HG02884 (cell line): ENCODE results near the gene OR1N1.
"Not testable (repeated sequence)": the region's sequence is repeated elsewhere in the genome, so short reads cannot be mapped to it uniquely, and the experiment has no call there.

Experiments used
- ATAC-seq: cut with Tn5 transposase; IDR thresholded peaks from one replicate; pipeline ENCODE4 v1.9.1; 2021; ENCODE audit warnings: mild to moderate bottlenecking, moderate library complexity; ENCODE audit not compliant: unreplicated experiment

OR1N1 gene, protein sequence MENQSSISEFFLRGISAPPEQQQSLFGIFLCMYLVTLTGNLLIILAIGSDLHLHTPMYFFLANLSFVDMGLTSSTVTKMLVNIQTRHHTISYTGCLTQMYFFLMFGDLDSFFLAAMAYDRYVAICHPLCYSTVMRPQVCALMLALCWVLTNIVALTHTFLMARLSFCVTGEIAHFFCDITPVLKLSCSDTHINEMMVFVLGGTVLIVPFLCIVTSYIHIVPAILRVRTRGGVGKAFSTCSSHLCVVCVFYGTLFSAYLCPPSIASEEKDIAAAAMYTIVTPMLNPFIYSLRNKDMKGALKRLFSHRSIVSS

DNA sequence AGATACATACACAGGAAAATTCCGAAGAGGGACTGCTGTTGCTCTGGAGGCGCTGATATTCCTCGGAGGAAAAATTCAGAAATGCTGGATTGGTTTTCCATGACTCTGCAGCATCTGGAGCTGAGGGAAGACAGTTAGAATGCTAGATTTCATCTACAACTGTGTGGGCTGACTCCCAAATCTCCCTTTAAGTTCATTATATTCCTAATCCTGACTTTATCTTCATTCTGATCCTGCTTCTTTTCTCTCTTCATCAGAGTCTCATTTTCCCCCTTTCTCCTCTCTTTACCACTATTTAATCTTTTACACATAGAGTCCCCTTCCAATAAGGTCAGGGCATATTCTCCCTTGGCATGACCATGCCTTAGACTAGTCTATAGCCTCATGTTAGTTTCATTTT, at the start of gene OR1N1:
Gene OR1N1, minus strand, starts transcription at position 101 of the 400 bp plus-strand sequence. Its CDS starts 0 bp downstream, at position 101.
- ATAC-seq, result no peak

DNA sequence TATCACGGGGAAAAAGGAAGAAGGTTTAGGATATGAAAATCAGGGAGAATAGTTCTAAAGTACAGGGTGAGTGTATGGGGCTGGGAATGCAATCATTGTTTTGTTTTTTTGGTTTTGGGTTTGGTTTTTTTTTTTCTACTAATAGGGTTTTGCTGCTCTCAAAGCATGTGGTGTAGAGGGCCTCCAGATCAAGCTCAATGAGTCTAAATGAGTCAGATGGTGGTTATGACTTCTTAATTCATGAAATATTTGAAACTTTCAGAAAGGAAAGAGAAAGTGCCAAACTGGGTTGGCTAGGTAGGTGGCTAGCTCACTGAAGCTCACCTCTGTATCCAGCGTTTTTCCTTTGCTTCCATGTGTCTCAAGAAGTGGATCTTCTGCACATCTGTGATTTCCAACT, 45.4 kb upstream of the OR1N1 start:
- no peak for ATAC-seq

DNA sequence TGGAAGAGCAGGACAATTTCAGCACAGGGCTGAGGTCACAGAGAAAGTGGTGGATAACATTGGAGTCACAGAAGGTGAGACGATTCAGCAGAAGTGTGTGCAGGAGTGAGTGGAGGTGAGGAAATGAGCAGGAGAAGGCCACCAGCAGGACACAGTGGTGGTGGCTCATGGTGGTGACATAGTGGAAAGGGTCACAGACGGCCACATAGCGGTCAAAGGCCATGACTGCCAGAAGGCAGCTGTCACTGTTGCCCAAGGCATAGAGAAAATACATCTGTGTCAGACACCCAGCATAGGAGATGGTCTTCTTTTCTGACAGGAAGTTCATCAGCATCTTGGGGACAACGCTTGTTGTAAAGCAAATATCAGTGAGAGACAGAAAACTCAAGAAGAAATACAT, 40.8 kb upstream of the OR1N1 start:
- no peak for ATAC-seq

DNA sequence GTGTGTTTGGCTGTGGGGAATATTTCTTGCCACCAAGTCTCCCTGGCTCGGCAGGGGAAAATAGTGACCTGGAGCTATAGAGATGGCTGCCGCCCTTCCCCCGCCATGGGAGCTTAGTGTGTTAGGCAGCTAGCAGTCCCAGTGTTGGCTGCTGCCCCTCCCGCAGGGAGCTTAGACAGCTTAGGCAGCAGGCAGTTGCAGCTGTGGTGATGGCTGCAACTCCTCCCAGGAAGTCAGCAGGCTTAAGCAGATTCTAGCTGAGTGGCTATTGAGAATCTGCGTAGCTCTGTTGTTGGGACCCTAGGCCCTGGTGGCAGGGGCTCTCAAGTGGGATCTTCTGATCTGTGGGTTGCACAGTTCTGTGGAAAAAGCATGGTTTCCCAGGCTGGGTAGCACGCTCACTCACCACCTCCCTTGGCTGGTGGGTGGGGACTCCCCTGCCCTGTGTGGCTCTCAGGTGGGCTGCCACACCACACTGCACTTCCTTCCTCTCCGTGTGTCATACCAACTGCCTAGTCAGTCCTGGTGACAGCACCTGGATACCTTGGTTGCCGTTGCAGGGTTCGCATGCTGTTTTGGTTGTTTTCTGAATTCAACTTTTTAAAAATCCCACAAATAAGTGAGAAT, 35.2 kb upstream of the OR1N1 start:
- ATAC-seq, result no peak

DNA sequence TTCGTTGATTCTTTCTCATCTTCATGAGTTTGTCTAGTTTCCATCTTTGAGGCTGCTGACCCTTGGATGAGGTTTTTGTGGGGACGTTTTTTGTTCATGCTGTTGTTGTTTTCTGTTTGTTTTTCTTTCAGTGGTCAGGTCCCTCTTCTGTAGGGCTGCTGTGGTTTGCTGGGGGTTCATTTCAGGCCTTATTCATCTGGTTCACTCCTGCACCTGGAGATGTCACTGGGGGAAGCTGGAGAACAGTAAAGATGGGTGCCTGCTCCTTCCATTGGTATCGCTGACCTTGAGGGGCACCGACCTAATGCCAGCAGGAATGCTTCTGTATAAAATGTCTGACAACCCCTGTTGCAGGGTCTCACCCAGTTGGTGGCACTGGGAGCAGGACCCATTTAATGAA, 34.4 kb upstream of the OR1N1 start:
- no peak for ATAC-seq

DNA sequence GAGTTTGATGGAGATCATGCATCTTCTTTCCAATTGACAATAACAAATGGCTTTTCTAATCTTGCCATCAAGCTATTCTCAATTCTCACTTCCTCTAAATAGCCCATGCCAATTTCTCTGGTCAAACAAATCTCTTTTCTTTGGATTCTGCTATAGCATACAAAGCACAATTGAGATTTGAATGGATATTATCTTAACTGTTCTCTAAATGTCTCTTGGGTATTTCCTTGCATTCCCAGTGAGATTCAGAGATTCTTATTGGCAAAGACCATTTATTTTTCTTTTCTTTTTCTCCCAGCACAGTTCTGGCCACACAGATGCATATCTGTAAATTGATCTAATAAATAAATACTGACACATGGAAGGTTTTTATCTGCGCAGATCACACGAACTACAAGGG, 25.7 kb upstream of the OR1N1 start, which contains the start of gene OR1N2:
Gene OR1N2, plus strand, starts transcription at position 301 of the 400 bp plus-strand sequence. CDS start 100 bp downstream, outside the sequence.
- ATAC-seq, result no peak

DNA sequence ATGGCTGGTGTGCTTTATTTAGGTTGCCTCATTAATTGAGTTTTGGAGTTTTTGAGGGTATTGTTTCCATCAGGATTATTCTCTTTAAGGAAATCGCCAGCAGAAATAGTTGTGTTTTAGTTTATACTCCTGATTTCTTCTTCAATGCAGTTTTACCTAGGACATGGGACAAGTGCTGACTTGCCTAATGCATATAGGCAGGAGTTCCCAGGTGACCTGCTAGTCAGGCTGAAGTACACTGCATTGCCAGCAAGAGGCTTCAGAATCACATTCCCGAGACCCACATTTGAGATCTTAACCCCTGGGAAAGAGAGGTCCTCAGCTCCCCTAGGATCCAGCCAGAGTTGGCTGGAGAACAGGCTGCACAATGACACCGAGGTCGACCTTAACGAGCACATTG, 24.3 kb upstream of the OR1N1 start:
- no peak for ATAC-seq

DNA sequence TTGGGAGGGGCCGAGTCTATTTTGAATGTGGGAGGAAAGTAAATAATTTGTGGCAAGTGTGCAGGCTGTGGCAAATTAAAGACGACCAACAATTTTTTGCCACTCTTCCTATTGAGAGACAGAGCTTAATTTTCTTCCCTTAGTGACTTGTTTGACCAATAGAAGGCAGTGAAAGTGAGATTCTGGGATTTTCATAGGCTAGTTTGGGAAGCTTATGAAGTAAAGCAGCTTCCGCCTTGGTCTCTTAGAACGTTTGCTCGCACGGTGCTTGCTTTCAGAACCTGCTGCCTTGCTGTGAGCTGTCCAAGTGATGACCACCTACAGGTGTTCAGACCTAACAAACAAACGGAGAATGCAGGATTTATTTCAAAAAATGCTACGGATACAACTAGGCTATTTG, 19.1 kb upstream of the OR1N1 start:
- no peak for ATAC-seq

DNA sequence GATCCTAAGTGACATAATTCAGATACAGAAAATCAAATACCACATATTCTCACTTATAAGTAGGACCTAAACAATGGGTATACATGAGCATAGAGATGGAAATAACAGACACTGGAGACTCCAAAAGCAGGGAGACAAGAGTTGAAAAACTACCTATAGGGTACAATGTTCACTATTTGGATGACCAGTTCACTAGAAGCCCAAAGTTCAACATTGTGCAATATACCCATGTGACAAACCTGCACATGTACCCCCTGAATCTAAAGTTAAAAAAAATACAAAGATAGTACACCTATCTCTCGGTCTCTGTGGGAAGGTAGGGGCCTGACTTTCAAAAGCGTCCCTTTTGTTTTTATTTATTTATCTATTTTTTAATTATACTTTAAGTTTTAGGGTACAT, 11.7 kb upstream of the OR1N1 start:
- no peak for ATAC-seq

DNA sequence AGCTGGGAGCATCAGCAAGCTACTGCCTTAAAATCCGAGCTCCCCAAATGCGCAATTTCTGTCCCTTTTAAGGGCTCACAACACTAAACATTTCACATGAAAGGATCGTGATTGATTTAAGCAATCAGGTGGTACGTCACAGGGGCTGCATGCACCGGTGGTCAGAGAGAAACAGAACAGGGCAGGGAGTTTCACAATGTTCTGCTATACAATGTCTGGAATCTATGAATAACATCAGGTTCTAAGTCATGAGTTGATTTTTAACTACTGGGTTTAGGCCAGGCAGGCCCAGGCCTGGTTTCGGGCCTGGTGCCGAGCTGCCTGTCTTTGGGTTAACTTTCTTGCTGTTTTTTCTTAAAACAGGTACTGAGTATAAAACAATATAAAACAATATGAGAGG, 10.0 kb upstream of the OR1N1 start:
- ATAC-seq, result not testable (repeated sequence)

DNA sequence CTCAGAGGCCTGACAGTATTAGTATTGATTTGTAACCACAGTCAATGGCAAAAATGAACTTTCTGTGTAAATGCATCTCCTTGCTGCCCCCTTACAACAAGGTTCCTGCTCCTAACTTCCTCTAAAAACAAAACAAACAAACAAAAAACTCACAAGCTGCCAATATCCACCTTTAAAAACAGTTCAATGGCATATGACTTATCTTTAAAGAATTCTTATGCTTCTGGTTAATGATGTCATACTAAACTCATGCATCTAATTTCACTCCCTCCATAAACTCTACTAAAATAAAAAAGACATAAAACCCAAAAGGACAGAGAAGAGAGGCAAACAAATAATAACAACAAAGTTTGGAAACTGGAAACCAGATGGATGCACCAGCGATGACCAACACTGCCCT, 9.0 kb upstream of the OR1N1 start:
- ATAC-seq, result no peak

DNA sequence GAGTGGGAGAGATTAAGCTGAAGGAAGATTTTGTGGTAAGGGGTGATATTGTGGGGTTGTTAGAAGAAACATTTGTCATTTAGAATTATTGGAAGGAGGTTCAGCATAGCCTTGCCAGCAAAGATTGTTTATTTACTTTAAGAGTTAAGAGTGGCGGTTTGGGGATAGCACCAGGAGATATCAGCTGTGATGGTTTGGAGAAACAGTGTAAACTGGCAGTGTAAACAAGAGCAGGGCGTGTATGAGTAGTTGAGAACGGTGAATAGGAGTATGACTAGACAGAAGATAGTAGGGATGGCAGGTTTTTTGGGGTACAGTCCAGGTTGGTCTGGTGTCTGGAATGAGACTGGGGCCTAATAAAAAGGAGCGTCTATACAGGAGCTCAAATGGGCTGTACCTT, 4.1 kb upstream of the OR1N1 start:
- ATAC-seq, result not testable (repeated sequence)

DNA sequence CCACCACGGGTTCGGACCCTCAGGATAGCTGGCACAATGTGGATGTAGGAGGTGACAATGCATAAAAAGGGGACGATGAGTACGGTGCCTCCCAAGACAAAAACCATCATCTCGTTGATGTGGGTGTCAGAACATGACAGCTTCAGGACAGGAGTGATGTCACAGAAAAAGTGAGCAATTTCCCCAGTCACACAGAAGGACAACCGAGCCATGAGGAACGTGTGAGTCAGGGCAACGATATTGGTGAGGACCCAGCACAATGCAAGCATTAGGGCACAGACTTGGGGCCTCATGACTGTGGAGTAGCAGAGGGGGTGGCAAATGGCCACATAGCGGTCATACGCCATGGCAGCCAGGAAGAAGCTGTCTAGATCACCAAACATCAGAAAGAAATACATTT, 491 bp downstream of the OR1N1 start:
- ATAC-seq, result no peak

DNA sequence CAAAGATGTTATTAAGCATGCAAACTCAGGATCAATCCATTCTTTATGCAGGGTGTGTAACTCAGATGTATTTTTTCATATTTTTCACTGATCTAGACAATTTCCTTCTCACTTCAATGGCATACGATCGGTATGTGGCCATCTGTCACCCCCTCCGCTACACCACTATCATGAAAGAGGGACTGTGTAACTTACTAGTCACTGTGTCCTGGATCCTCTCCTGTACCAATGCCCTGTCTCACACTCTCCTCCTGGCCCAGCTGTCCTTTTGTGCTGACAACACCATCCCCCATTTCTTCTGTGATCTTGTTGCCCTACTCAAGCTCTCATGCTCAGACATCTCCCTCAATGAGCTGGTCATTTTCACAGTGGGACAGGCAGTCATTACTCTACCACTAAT, 7.7 kb downstream of the OR1N1 start:
- no peak for ATAC-seq

DNA sequence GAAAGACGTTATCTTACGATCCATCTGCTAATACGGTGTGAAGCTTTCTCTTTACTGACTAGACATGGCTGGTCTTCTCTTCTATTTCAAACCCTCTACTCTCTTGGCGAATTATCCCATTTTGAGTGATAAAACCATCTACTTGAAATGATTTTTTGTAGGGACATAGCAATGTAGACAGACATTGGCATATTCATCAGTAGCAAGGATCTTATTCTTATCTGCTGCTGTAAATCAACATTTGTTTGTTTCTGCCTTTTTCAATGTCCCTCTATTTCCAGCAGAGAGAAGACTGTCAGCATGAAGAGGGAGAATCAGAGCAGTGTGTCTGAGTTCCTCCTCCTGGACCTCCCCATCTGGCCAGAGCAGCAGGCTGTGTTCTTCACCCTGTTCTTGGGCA, 8.3 kb downstream of the OR1N1 start, which contains the start of gene OR1J4:
Gene OR1J4, plus strand, starts transcription at position 301 of the 400 bp plus-strand sequence. Its CDS starts 0 bp downstream, at position 301.
- ATAC-seq, result no peak

DNA sequence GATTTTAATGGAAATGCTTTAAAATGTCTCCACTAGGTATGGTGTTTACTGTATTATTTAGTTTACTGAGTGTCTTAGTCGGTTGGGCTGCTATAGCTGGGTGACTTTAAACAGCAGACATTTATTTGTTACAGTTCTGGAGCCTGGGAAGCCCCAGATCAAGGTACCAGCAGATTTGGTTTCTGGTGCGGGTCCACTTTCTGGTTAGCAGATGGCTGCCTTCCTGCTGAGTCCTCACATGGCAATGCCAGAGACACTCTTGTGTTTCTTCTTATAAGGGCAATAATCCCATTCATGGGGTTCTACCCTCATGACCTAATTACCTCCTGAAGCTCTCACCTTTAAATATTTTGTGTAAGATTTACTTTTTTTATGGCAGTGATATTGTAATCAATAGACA, 8.9 kb downstream of the OR1N1 start:
- no peak for ATAC-seq

DNA sequence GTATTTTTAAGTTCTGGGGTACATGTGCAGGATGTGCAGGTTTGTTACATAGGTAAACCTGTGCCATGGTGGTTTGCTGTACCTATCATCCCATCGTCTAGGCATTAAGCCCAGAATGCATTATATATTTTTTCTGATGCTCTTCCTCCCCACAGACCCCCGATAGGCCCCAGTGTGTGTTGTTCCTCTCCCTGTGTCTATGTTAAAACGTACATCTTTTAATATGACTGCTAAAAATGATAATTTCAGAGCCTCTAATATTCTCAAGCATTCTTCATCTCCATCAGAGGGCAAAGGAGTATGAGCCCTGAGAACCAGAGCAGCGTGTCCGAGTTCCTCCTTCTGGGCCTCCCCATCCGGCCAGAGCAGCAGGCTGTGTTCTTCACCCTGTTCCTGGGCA, 16.6 kb downstream of the OR1N1 start, which contains the start of gene OR1J2:
Gene OR1J2, plus strand, starts transcription at position 301 of the 400 bp plus-strand sequence. Its CDS starts 0 bp downstream, at position 301.
- ATAC-seq, result no peak

DNA sequence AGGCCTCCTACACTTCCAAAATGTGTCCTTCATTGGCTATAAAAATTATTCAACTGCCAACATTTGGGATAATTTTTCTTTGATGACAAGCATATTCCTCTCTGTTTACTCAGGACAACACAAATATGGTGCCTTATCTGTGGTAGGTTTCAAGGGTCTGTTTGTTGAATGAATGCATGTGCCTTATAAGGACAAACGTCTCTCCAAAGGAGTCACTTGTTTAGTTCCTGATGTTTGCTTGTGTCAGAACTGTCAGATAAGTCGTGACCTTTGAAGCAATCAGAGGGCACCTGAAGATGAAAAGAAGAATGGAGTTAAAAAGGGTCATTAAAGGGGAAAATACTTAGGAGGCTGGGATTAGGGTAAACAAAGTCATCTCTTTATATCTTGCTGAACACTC, 20.1 kb downstream of the OR1N1 start:
- ATAC-seq, result no peak

DNA sequence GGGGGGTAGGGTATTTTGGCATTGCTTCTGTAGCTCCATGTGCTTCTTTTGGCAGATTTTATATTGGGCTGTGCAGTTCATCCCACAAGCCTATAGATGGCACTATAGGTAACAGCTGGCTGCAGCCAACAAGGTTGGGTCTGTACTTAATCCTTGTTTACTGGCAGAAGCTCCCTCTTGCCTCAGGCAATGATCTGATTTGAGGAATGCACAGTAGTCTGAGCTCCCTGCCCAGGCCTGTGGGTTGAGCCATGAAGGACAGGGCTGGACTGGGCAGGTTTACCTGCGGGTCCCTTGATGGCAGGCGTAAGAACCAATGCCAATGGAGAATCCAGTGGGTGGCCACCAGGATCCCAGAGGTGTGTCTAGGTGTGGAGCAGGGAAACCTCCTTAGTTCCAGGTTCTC, 28.2 kb downstream of the OR1N1 start:
- no peak for ATAC-seq

DNA sequence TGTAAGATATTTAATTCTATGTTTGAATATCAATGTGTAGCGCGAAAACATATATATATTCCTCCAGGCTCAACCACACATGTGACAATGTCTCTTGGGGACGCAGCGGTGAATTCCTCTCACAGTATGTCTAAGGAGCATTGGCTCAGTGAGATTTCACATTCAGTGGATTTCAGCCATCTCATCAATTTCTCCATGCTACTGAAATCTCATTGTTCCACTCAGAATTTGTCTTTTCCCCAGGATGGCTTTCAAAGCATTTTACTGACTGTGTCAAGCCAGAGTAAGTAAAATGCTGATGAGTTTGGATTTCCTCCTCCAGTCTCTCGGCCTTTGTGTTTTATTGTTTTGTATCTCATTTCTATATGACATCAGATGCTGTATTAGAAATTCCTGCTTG, 48.0 kb downstream of the OR1N1 start:
- ATAC-seq, result no peak

DNA sequence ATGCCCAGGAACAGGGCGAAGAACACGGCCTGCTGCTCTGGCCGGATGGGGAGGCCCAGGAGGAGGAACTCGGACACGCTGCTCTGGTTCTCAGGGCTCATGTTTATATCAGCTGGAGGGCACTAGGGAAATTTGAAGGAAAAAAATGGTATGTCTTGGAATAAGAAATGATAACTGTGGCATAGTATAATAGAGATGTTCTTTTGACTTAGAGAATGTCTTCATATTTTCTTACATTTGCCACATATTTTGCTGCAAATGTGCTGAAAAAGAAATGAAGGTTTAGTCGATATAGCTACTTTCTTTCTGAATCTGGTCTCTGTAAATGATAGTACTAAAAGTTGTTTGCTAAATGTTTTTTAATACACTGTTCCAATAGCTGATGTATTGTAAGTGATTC, 49.3 kb downstream of the OR1N1 start, which contains the start of gene OR1J1:
Gene OR1J1, minus strand, starts transcription at position 101 of the 400 bp plus-strand sequence. Its CDS starts 0 bp downstream, at position 101.
- no peak for ATAC-seq

DNA sequence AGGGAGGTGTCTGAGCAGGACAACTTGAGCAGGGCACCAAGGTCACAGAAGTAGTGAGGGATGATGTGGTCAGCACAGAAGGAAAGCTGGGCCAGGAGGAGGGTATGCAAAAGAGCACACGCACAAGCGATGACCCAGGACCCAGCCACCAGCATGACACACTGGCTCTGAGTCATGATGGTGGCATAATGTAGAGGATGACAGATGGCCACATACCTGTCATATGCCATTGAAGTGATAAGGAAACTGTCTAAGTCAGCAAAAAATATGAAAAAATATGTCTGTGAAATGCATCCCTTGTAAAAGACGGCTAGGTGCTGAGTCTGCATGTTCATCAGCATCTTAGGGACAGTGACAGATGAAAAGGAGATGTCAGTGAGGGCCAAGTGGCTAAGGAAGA, 49.7 kb downstream of the OR1N1 start:
- no peak for ATAC-seq
